ENCODE data around the gene CXXC5.

DNA sequence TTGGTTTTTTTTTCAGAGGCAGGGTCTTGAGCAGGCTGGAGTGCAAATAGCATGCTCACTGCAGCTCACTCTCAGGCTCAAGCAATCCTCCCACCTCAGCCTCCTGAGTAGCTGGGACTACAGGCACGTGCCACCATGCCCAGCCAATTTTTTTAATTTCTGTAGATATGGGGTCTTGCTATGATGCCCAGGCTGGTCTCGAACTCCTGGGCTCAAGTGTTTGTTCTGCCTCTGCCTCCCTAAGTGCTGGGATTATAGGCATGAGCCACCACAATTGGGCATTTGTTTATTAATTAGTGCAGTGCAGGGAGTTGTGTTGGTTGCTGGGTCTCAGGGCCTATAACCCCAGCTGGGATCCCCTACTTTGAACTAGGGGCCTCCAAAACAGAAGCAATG, 47.0 kb downstream of the CXXC5 start:
- TF ChIP-seq TAF1 (IDR thresholded peaks at IDR 0.05; ENCODE audit: borderline replicate concordance, low read depth, low read length) (no peak), POLR2A (IDR thresholded peaks at IDR 0.05; ENCODE audit: low read depth, low read length) (no peak), POLR2AphosphoS5 (IDR thresholded peaks at IDR 0.05; ENCODE audit: low read depth, low read length) (no peak)

Data from GM12892 (cell line).